Panc1 (cell line): Measurements from ENCODE around the gene PTPRF. TPM values are rescaled to one million over a fixed set of nuclear protein-coding genes. Genes with fewer than 3 reads are reported as not detected.

Experiments
- ATAC-seq: fragments of 200-7000 bp; cut with Tn5 transposase; 2 replicates; pipeline ENCODE4 v1.9.1; 2020; ENCODE audit warnings: mild to moderate bottlenecking, moderate library complexity
- BruUV-seq: library from RNA; stranded (reverse); fragments of 400-500 nt; replicated peaks from 2 replicates; lab custom pipeline; 2021; lab: Mats Ljungman, UMichigan
- CTCF ChIA-PET: fragments of 300-600 bp; sonication (Branson Sonifier 250); formaldehyde crosslinking; loops from one replicate; lab custom pipeline; 2022; ENCODE audit warnings: antibody characterized with exemption; lab: Charles Lee
- POLR2A ChIA-PET: fragments of 300-600 bp; sonication (Branson Sonifier 250); formaldehyde crosslinking; loops from one replicate; lab custom pipeline; 2022; ENCODE audit warnings: antibody characterized with exemption; lab: Charles Lee
- DNase-seq: peaks from one replicate; pipeline ENCODE4 v3.0.0-alpha.2; 2010; ENCODE audit warnings: low read depth, low spot score
- H3K27ac ChIP-seq: 2 replicates; pipeline ENCODE4 v1.5.1; 2011; ENCODE audit warnings: mild to moderate bottlenecking, low read length, inconsistent platforms
- H3K27me3 ChIP-seq: fragments of 200-500 bp; sonication (Bioruptor generic); 2 replicates; pipeline ENCODE4 v1.6.0; 2014; ENCODE audit warnings: low read length, inconsistent platforms; ENCODE audit not compliant: control insufficient read depth, insufficient read depth
- H3K36me3 ChIP-seq: fragments of 200-500 bp; sonication (Bioruptor generic); 2 replicates; pipeline ENCODE4 v1.5.1; 2014; ENCODE audit warnings: inconsistent platforms, mild to moderate bottlenecking, low read length, moderate library complexity; ENCODE audit not compliant: control insufficient read depth, insufficient read depth
- H3K4me1 ChIP-seq: 2 replicates; pipeline ENCODE4 v1.5.1; 2011; ENCODE audit warnings: inconsistent platforms, mild to moderate bottlenecking, low read length, moderate library complexity; ENCODE audit not compliant: control insufficient read depth, insufficient read depth
- H3K4me3 ChIP-seq, 2 experiments: 2 replicates each; pipeline ENCODE4 v1.5.1; 2011 to 2012; ENCODE audit warnings: low read depth in 2 of 2, low read length in 2 of 2, mild to moderate bottlenecking in 2 of 2, inconsistent platforms in 1 of 2, moderate library complexity in 1 of 2
- H3K9me3 ChIP-seq: fragments of 200-500 bp; sonication (Bioruptor generic); 2 replicates; pipeline ENCODE4 v1.5.1; 2014; ENCODE audit warnings: low read depth, mild to moderate bottlenecking, inconsistent platforms, low read length, moderate library complexity; ENCODE audit not compliant: control insufficient read depth, insufficient read depth
- POLR2AphosphoS5 ChIP-seq: IDR thresholded peaks from 2 replicates; pipeline ENCODE4 v1.6.1; 2012; ENCODE audit warnings: mild to moderate bottlenecking, low read depth, low read length, moderate library complexity
- SIN3A ChIP-seq: IDR thresholded peaks from 2 replicates; pipeline ENCODE4 v1.6.1; 2012; ENCODE audit warnings: low read depth, mild to moderate bottlenecking, low read length, moderate library complexity, borderline replicate concordance; ENCODE audit not compliant: insufficient read depth
- TCF7L2 ChIP-seq: IDR thresholded peaks from 2 replicates; pipeline ENCODE4 v1.6.1; 2011; ENCODE audit warnings: mild to moderate bottlenecking, low read depth, low read length, inconsistent platforms
- in situ Hi-C: cut with HindIII; loops from 2 replicates; pipeline ENCODE4 v1.10.0; 2016; ENCODE audit warnings: low sequenced_read_pairs, low pct_unique_long_range_greater_than_20kb
- intact Hi-C: fragments of 100-400 bp; cut with micrococcal nuclease; formaldehyde crosslinking; loops from one replicate; pipeline ENCODE4 v1.10.0; 2022; ENCODE audit not compliant: unreplicated experiment
- total RNA-seq: library from RNA; stranded (reverse); gene quantifications from one replicate; pipeline ENCODE4 v1.2.1, GENCODE V29; 2021; ENCODE audit not compliant: unreplicated experiment
- TF ChIP-seq, protein P1 (sequence below): fragments of 450-650 bp; IDR thresholded peaks from 2 replicates; pipeline ENCODE4 v1.5.1; 2017; ENCODE audit warnings: mild to moderate bottlenecking
- TF ChIP-seq, protein P2 (sequence below), 2 experiments: IDR thresholded peaks; 2 replicates each; pipeline ENCODE4 v1.6.1; 2011 to 2012; ENCODE audit warnings: low read depth in 2 of 2, control low read depth in 1 of 2, low read length in 1 of 2, mild to moderate bottlenecking in 1 of 2, moderate library complexity in 1 of 2; ENCODE audit not compliant: insufficient read depth in 1 of 2

The PTPRF gene
- total RNA-seq, 1 experiment from 2014 or later, result 77.5 TPM

- CTCF ChIA-PET, result no interaction called here
Measured at GRCh38 chr1:43540653-43541071, 10.0 kb downstream of the PTPRF start.

DNA sequence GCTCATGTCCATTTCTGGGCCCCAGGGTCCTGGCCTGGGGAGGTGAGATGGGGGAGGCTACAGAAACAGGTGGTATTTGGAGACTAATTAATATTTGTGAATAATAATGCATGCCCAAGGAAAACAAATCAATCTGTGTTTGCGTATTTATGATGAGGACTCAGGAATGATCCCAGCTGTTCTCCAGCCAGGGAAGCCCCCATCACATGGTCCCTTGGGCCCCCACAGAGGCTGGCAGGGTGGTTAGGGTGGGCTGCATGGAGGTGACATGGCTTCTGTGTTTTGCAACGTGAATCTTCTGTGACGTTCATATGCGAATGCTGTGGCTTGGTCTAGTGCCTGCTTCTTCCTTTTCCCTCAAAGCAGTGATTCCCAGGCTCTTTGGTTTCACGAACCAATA is 10.5 kb downstream of the PTPRF start:
- H3K27ac ChIP-seq, result no peak overlapping the region
- no TSS peak for BruUV-seq
- ChIA-PET CTCF (no interaction called here), POLR2A (no interaction called here)
- no peaks in the 10 kb centered on the region for H3K4me1 ChIP-seq
- H3K4me3 ChIP-seq, result no peak overlapping the region
- H3K9me3 ChIP-seq, result no peaks in the 10 kb centered on the region
- intact Hi-C loops, result no loop called here
- no peaks in the 10 kb centered on the region for H3K27me3 ChIP-seq
- no peak for ATAC-seq
- in situ Hi-C loops, result no loop called here
- no peak for DNase-seq
- TF ChIP-seq POLR2AphosphoS5 (no peak), TCF7L2 (no peak), SIN3A (no peak)
- TF ChIP-seq, protein P1, sequence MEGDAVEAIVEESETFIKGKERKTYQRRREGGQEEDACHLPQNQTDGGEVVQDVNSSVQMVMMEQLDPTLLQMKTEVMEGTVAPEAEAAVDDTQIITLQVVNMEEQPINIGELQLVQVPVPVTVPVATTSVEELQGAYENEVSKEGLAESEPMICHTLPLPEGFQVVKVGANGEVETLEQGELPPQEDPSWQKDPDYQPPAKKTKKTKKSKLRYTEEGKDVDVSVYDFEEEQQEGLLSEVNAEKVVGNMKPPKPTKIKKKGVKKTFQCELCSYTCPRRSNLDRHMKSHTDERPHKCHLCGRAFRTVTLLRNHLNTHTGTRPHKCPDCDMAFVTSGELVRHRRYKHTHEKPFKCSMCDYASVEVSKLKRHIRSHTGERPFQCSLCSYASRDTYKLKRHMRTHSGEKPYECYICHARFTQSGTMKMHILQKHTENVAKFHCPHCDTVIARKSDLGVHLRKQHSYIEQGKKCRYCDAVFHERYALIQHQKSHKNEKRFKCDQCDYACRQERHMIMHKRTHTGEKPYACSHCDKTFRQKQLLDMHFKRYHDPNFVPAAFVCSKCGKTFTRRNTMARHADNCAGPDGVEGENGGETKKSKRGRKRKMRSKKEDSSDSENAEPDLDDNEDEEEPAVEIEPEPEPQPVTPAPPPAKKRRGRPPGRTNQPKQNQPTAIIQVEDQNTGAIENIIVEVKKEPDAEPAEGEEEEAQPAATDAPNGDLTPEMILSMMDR, result no peak
- TF ChIP-seq, protein P2, sequence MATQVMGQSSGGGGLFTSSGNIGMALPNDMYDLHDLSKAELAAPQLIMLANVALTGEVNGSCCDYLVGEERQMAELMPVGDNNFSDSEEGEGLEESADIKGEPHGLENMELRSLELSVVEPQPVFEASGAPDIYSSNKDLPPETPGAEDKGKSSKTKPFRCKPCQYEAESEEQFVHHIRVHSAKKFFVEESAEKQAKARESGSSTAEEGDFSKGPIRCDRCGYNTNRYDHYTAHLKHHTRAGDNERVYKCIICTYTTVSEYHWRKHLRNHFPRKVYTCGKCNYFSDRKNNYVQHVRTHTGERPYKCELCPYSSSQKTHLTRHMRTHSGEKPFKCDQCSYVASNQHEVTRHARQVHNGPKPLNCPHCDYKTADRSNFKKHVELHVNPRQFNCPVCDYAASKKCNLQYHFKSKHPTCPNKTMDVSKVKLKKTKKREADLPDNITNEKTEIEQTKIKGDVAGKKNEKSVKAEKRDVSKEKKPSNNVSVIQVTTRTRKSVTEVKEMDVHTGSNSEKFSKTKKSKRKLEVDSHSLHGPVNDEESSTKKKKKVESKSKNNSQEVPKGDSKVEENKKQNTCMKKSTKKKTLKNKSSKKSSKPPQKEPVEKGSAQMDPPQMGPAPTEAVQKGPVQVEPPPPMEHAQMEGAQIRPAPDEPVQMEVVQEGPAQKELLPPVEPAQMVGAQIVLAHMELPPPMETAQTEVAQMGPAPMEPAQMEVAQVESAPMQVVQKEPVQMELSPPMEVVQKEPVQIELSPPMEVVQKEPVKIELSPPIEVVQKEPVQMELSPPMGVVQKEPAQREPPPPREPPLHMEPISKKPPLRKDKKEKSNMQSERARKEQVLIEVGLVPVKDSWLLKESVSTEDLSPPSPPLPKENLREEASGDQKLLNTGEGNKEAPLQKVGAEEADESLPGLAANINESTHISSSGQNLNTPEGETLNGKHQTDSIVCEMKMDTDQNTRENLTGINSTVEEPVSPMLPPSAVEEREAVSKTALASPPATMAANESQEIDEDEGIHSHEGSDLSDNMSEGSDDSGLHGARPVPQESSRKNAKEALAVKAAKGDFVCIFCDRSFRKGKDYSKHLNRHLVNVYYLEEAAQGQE (IDR thresholded peaks at IDR 0.05; ENCODE audit: insufficient read depth in 1 of 2, low read depth in 2 of 2, low read length in 1 of 2), result no peak
- H3K36me3 ChIP-seq, result no peaks in the 10 kb centered on the region

More at GRCh38 chr1:43540653-43541071, 10.0 kb downstream of the PTPRF start:
- Histone ChIP-seq H3K9me3 (no peaks in the 10 kb centered on the region), H3K27ac (no peak overlapping the region), H3K4me1 (no peaks in the 10 kb centered on the region), H3K4me3 (no peak overlapping the region), H3K36me3 (no peaks in the 10 kb centered on the region), H3K27me3 (no peaks in the 10 kb centered on the region)
- no TSS peak for BruUV-seq
- intact Hi-C loops (no loop called here), in situ Hi-C loops (no loop called here)
- TF ChIP-seq SIN3A (no peak), POLR2AphosphoS5 (no peak), TCF7L2 (no peak)
- TF ChIP-seq, protein P2 (IDR thresholded peaks at IDR 0.05; ENCODE audit: insufficient read depth in 1 of 2, low read depth in 2 of 2, low read length in 1 of 2), result no peak
- TF ChIP-seq, protein P1, result no peak
- DNase-seq, result no peak
- POLR2A ChIA-PET, result no interaction called here
- no peak for ATAC-seq
